ENCODE measurements around the gene FARP1. TPM values are rescaled to one million over a fixed set of nuclear protein-coding genes. Genes with fewer than 3 reads are reported as not detected.

FARP1 gene
- total and polyA plus RNA-seq, 8 donors = 11.6 to 319 (median 70.3) TPM

DNA sequence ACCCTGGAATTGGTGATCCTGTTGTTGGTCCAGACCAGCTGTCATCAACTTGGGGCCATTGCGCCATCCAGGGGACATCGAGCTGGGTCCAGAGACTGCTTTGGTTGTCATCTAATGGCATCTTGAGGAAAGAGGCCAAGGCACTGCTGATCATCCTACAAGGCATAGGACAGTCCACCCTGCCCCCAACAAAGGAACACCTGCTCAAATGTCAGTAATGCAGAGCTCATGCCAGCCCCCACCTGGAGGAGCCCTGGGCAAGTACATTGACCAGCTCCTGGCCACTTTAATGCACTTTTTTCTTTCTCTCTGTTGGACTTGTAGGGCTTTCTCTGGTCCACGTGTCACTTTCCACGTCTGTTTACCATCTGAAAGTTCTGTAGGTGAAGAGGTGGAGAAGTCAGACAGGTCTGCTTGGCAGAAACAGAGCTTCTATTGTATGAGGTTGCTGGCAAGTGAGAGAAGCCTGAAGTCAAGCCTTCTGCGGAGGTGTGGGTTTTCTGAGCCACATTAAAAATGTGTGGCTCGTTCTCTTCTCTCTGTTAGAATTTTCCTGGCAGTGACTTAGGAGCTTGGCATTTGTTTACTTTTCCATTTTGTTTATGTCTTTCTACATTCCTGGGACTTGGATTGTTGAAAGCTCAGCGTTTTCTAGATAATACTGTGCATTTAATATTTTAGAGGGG, 158.2 kb downstream of the FARP1 start:
- Histone ChIP-seq H3K9me3 (no peaks in the 10 kb centered on the region), H3K27ac (peak overlapping the region; percentile 69 to 83 (median 71)), H3K4me1 (peaks cover 31 to 69% (median 46%) of the 10 kb centered on the region in 4 donors), H3K27me3 (no peaks in the 10 kb centered on the region), H3K4me3 (peak overlapping the region in 1 of 4 donors; percentile 16), H3K36me3 (no peaks in the 10 kb centered on the region)
- TF ChIP-seq POLR2AphosphoS5 (IDR thresholded peaks at IDR 0.05) = peak in 2 of 3 donors; percentile 28 to 61
- no peak for TF ChIP-seq POLR2A (IDR thresholded peaks at IDR 0.05)
- DNase-seq = peak; percentile 69 to 84
- WGBS, 5 donors = 14 to 46% (median 32%) methylated on average over 5 to 7 of the region's 7 CpGs
- intact Hi-C loops (cut with DNase I; ENCODE audit: low total_unique reads) = no loop called here

GRCh38 chr13:98301721-98302120, 158.8 kb downstream of the FARP1 start:
- peak overlapping the region; percentile 58 to 83 (median 70) for H3K27ac ChIP-seq
- H3K4me1 ChIP-seq = peaks cover 31 to 68% (median 46%) of the 10 kb centered on the region in 4 donors
- no peak for DNase-seq
- H3K36me3 ChIP-seq = no peaks in the 10 kb centered on the region
- no peaks in the 10 kb centered on the region for H3K27me3 ChIP-seq
- H3K9me3 ChIP-seq = no peaks in the 10 kb centered on the region
- H3K4me3 ChIP-seq = peak overlapping the region in 1 of 4 donors; percentile 16
- intact Hi-C loops (cut with DNase I; ENCODE audit: low total_unique reads) = no loop called here
- 16 to 35% (median 33%) methylated on average over 7 of the region's 7 CpGs for WGBS, 5 donors
- TF ChIP-seq POLR2AphosphoS5 (IDR thresholded peaks at IDR 0.05) (no peak), EP300 (IDR thresholded peaks at IDR 0.05) (no peak), POLR2A (IDR thresholded peaks at IDR 0.05) (no peak)
- TF ChIP-seq, protein P1, sequence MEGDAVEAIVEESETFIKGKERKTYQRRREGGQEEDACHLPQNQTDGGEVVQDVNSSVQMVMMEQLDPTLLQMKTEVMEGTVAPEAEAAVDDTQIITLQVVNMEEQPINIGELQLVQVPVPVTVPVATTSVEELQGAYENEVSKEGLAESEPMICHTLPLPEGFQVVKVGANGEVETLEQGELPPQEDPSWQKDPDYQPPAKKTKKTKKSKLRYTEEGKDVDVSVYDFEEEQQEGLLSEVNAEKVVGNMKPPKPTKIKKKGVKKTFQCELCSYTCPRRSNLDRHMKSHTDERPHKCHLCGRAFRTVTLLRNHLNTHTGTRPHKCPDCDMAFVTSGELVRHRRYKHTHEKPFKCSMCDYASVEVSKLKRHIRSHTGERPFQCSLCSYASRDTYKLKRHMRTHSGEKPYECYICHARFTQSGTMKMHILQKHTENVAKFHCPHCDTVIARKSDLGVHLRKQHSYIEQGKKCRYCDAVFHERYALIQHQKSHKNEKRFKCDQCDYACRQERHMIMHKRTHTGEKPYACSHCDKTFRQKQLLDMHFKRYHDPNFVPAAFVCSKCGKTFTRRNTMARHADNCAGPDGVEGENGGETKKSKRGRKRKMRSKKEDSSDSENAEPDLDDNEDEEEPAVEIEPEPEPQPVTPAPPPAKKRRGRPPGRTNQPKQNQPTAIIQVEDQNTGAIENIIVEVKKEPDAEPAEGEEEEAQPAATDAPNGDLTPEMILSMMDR (IDR thresholded peaks at IDR 0.05) = no peak

DNA sequence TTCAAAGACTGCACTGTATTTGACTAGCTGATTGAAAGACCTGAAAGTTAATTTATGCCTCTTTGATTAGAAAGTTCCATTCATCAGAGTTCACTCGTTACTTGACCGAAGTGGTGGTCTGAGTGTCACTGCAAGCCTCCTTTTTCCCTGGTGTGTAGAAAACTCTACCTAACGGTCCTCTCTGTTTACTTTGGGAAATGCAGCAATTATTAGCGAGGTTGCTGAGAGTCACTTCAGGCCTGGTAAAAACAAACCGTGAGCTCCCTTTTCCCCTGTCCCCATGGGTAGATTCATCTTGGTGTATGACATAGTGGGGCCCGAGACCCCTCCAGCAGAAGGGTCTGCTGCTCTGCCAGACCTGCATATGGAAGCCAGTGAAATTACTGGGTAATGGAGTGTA, 161.0 kb downstream of the FARP1 start:
- Histone ChIP-seq H3K4me3 (no peak overlapping the region), H3K4me1 (peaks cover 37 to 76% (median 56%) of the 10 kb centered on the region in 4 donors), H3K27ac (peak overlapping the region in 2 of 5 donors; percentile 14 to 27), H3K36me3 (no peaks in the 10 kb centered on the region), H3K9me3 (no peaks in the 10 kb centered on the region), H3K27me3 (no peaks in the 10 kb centered on the region)
- TF ChIP-seq, protein P1 (IDR thresholded peaks at IDR 0.05) = no peak
- TF ChIP-seq EP300 (IDR thresholded peaks at IDR 0.05) (no peak), POLR2AphosphoS5 (IDR thresholded peaks at IDR 0.05) (no peak), POLR2A (IDR thresholded peaks at IDR 0.05) (no peak)
- whole genome bisulfite sequencing, 5 donors = 66 to 84% (median 70%) methylated on average over 6 of the region's 6 CpGs
- intact Hi-C loops (cut with DNase I; ENCODE audit: low total_unique reads) = no loop called here
- no peak for DNase-seq

DNA sequence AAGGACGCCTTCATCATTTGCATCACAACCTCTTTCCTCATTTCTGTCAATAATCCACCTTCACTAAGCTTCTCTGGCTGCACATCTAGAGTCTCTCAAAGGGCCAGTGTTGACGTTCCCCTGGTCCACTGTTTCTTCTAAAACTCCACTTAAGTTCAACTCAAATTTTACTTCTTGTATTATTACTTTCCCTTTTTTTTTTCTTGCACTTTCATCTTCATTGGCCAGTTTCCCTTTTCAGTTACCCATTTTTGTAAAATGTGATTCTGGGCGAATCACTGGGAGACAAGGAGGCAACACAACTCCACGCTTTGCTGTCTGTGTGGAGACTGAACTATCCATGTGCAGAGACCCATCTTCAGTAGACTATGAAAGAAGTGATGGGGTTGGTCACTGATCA, 162.8 kb downstream of the FARP1 start:
- no peak for DNase-seq
- Histone ChIP-seq H3K4me3 (no peak overlapping the region), H3K27me3 (no peaks in the 10 kb centered on the region), H3K27ac (no peak overlapping the region), H3K36me3 (no peaks in the 10 kb centered on the region), H3K4me1 (peaks cover 26 to 63% (median 39%) of the 10 kb centered on the region in 4 donors), H3K9me3 (no peaks in the 10 kb centered on the region)
- 68 to 98% (median 82%) methylated on average over 4 of the region's 4 CpGs for WGBS, 5 donors
- TF ChIP-seq POLR2AphosphoS5 (IDR thresholded peaks at IDR 0.05) (no peak), POLR2A (IDR thresholded peaks at IDR 0.05) (no peak), EP300 (IDR thresholded peaks at IDR 0.05) (no peak)
- TF ChIP-seq, protein P1 (IDR thresholded peaks at IDR 0.05) = no peak
- intact Hi-C loops (cut with DNase I; ENCODE audit: low total_unique reads) = no loop called here
